Ishikawa (cell line): ENCODE data around the gene ANKRD40.

Experiments used
- CEBPB ChIP-seq: IDR thresholded peaks from 2 replicates; pipeline ENCODE4 v1.6.1; 2012
- CREB1 ChIP-seq: IDR thresholded peaks from 2 replicates; pipeline ENCODE4 v1.6.1; 2012; ENCODE audit warnings: low read depth
- EGR1 ChIP-seq: IDR thresholded peaks from 2 replicates; pipeline ENCODE4 v1.6.1; 2012
- EP300 ChIP-seq: IDR thresholded peaks from 2 replicates; pipeline ENCODE4 v1.6.1; 2012; ENCODE audit warnings: borderline replicate concordance
- FOXM1 ChIP-seq: IDR thresholded peaks from 2 replicates; pipeline ENCODE4 v1.6.1; 2012; ENCODE audit warnings: low read depth, borderline replicate concordance
- MAX ChIP-seq: IDR thresholded peaks from 2 replicates; pipeline ENCODE4 v1.6.1; 2012
- NFIC ChIP-seq: IDR thresholded peaks from 2 replicates; pipeline ENCODE4 v1.6.1; 2012
- RAD21 ChIP-seq: IDR thresholded peaks from 2 replicates; pipeline ENCODE4 v1.6.1; 2012; ENCODE audit warnings: low read depth
- REST ChIP-seq: IDR thresholded peaks from 2 replicates; pipeline ENCODE4 v1.6.1; 2012; ENCODE audit warnings: low read depth, mild to moderate bottlenecking
- TAF1 ChIP-seq: IDR thresholded peaks from 2 replicates; pipeline ENCODE4 v1.6.1; 2012; ENCODE audit warnings: low read depth, mild to moderate bottlenecking
- TCF12 ChIP-seq: IDR thresholded peaks from 2 replicates; pipeline ENCODE4 v1.6.1; 2012; ENCODE audit warnings: low read depth
- TEAD4 ChIP-seq: IDR thresholded peaks from 2 replicates; pipeline ENCODE4 v1.6.1; 2012
- USF1 ChIP-seq: IDR thresholded peaks from 2 replicates; pipeline ENCODE4 v1.6.1; 2012
- YY1 ChIP-seq: IDR thresholded peaks from 2 replicates; pipeline ENCODE4 v1.6.1; 2012; ENCODE audit warnings: low read depth
- ZBTB7A ChIP-seq: IDR thresholded peaks from 2 replicates; pipeline ENCODE4 v1.6.1; 2012; ENCODE audit warnings: low read depth

The ANKRD40 gene

GRCh38 chr17:50667259-50668024, 40.3 kb downstream of the ANKRD40 start:
- TF ChIP-seq TEAD4 (no peak), NFIC (no peak), TCF12 (no peak), USF1 (no peak), RAD21 (no peak), TAF1 (no peak), YY1 (no peak), REST (no peak), CEBPB (no peak), EGR1 (no peak)

- no peak for TF ChIP-seq TCF12
- TF ChIP-seq USF1: no peak
- no peak for TF ChIP-seq RAD21
- TF ChIP-seq YY1: no peak
These were observed 41.4 kb downstream of the ANKRD40 start for GRCh38 chr17:50666316-50666715.

- TF ChIP-seq TCF12 (no peak), EGR1 (no peak), ZBTB7A (no peak), YY1 (no peak), USF1 (no peak), RAD21 (no peak), EP300 (no peak), NFIC (no peak), FOXM1 (no peak), TAF1 (no peak), TEAD4 (no peak), CREB1 (no peak), REST (no peak), MAX (no peak), CEBPB (no peak)
These were observed 41.9 kb downstream of the ANKRD40 start for GRCh38 chr17:50665838-50666237.

GRCh38 chr17:50664788-50665458, 42.8 kb downstream of the ANKRD40 start:
- TF ChIP-seq CEBPB: no peak
- no peak for TF ChIP-seq YY1
- no peak for TF ChIP-seq TEAD4
- no peak for TF ChIP-seq TCF12
- no peak for TF ChIP-seq TAF1
- TF ChIP-seq REST: no peak
- no peak for TF ChIP-seq NFIC
- TF ChIP-seq RAD21: no peak
